Aorta (tissue), 5 donors: ENCODE measurements around the gene FBXO21. TPM values are rescaled to one million over a fixed set of nuclear protein-coding genes. Genes with fewer than 3 reads are reported as not detected.
"Not testable (repeated sequence)": the region's sequence is repeated elsewhere in the genome, so short reads cannot be mapped to it uniquely, and the experiment has no call there.

Source experiments
- ATAC-seq: fragments of 200-7000 bp; cut with Tn5 transposase; one replicate; pipeline ENCODE4 v1.9.1; 2022; ENCODE audit warnings: moderate library complexity; ENCODE audit not compliant: low FRiP score
- DNase-seq, 2 donors: peaks; one replicate each; pipeline ENCODE4 v3.0.0-alpha.2; 2020
- H3K27ac ChIP-seq, 2 donors: one replicate each; pipeline ENCODE4 v1.5.1; 2013; ENCODE audit warnings: low read length in 2 of 2, mild to moderate bottlenecking in 2 of 2, moderate library complexity in 2 of 2, control low read depth in 1 of 2, inconsistent platforms in 1 of 2, low read depth in 1 of 2
- H3K27me3 ChIP-seq, 2 donors: one replicate each; pipeline ENCODE4 v1.6.1; 2013; ENCODE audit warnings: control low read depth in 1 of 2, low read length in 1 of 2, mild to moderate bottlenecking in 1 of 2, moderate library complexity in 1 of 2; ENCODE audit not compliant: insufficient read depth in 2 of 2, control insufficient read depth in 1 of 2
- H3K36me3 ChIP-seq, 2 donors: one replicate each; pipeline ENCODE4 v1.6.1; 2013; ENCODE audit warnings: control low read depth in 1 of 2, low read length in 1 of 2, mild to moderate bottlenecking in 1 of 2; ENCODE audit not compliant: insufficient read depth in 2 of 2, control insufficient read depth in 1 of 2
- H3K4me1 ChIP-seq, 2 donors: one replicate each; pipeline ENCODE4 v1.6.1; 2013; ENCODE audit warnings: low read length in 2 of 2, control low read depth in 1 of 2, mild to moderate bottlenecking in 1 of 2, moderate library complexity in 1 of 2; ENCODE audit not compliant: insufficient read depth in 2 of 2, control insufficient read depth in 1 of 2
- H3K4me3 ChIP-seq, 2 donors: one replicate each; pipeline ENCODE4 v1.5.1; 2013; ENCODE audit warnings: low read length in 2 of 2, control low read depth in 1 of 2, mild to moderate bottlenecking in 1 of 2
- H3K9me3 ChIP-seq: one replicate; pipeline ENCODE4 v1.6.1; 2013; ENCODE audit warnings: mild to moderate bottlenecking, low read length; ENCODE audit not compliant: control insufficient read depth
- WGBS, 2 donors: extraction: QIAGEN DNeasy Blood & Tissue Kit; methylation state at CpG; one replicate each; pipeline ENCODE4 v1.1.7; 2013; 5-methylcytosine and 5-hydroxymethylcytosine counted together
- intact Hi-C, 2 donors: fragments of 100-400 bp; cut with DNase I; formaldehyde crosslinking; loops; one replicate each; pipeline versions ENCODE4 v1.14.2 to v1.15.0; 2022
- polyA plus RNA-seq, 2 donors: library from polyadenylated mRNA; stranded (reverse); fragments of 200-250 nt; gene quantifications; one replicate each; pipeline ENCODE4 v1.2.3, GENCODE V29; 2013
- total RNA-seq, 2 donors: library from RNA; stranded (reverse); fragmentation: NEBNext Ultra II Directional; extraction: Animal tissue kit (Norgen Biotek cat#: 25700); gene quantifications; one replicate each; pipeline ENCODE4 v1.2.1, GENCODE V29; 2021
- donor health status: healthy with polysubstance abuse.
- donor health status: Bipolar disorder and iron deficiency.
- donor health status: DM: no; HTN: no; CAD: no.
- donor health status: DM: no; HTN: no; CAD: no.
- donor health status: DM: yes; HTN: yes; CAD: no.

Gene FBXO21
- total and polyA plus RNA-seq, 4 donors, result 9.3 to 35.8 (median 22.7) TPM

DNA sequence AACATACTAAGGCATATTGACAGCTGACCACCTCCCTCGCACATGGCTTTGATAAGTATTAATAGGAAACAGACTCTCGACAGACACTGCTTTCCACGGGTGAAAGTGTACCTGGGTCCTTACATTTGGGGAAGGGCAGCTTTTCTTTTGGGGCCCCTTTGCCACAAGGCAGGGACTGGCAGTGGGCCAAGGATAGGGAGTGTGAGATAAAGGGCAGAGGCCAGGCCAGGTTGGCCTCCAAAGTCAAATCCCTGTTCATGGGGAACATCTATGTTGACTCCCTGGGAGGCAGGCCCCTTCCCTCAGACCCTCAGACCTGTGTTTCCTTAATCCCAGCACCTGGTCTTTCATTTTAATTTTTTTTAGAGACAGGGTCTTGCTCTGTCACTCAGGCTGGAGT lies 19.4 kb upstream of the FBXO21 start:
- no peaks in the 10 kb centered on the region for H3K9me3 ChIP-seq
- H3K27ac ChIP-seq, result no peak overlapping the region
- 73 to 78% methylated on average over 3 of the region's 3 CpGs for WGBS, 2 donors
- no peaks in the 10 kb centered on the region for H3K27me3 ChIP-seq
- intact Hi-C loops, result loop anchor here (5.0 kb wide), 2 partner anchors 378 to 628 kb away; no protein-coding TSS in a partner anchor
- H3K4me3 ChIP-seq, result no peak overlapping the region
- H3K4me1 ChIP-seq, result no peaks in the 10 kb centered on the region
- DNase-seq (no peak), ATAC-seq (no peak)
- no peaks in the 10 kb centered on the region for H3K36me3 ChIP-seq

DNA sequence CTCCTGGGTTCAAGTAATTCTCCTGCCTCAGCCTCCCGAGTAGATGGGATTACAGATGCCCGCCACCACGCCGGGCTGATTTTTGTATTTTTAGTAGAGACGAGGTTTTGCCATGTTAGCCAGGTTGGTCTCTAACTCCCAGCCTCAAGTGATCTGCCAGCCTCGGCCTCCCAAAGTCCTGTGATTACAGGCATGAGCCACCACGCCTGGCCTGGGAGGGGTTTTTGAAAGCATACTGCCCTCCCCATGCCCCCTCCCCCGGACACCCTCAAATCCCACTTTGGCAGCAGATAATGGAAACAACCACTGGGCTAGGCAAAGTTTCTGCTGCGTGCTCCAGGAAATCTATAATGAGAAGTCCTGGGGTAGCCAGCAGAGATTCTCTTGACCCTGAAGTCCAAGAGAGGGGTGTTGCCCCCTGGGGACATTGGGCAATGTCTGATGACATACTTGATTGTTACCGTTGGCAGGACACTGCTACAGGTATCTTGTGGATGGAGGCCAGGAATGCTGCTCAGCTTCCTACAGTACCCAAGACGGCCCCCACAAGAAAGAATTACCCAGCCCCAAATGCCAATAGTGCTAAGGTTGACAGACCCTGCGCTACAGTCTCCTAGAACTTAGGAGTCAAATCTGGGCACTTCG lies 18.7 kb upstream of the FBXO21 start:
- no peaks in the 10 kb centered on the region for H3K4me1 ChIP-seq
- intact Hi-C loops, result no loop called here
- no peaks in the 10 kb centered on the region for H3K27me3 ChIP-seq
- no peak overlapping the region for H3K4me3 ChIP-seq
- DNase-seq (no peak), ATAC-seq (no peak)
- no peak overlapping the region for H3K27ac ChIP-seq
- no peaks in the 10 kb centered on the region for H3K36me3 ChIP-seq
- no peaks in the 10 kb centered on the region for H3K9me3 ChIP-seq
- 81 to 84% methylated on average over 13 of the region's 13 CpGs for WGBS, 2 donors

DNA sequence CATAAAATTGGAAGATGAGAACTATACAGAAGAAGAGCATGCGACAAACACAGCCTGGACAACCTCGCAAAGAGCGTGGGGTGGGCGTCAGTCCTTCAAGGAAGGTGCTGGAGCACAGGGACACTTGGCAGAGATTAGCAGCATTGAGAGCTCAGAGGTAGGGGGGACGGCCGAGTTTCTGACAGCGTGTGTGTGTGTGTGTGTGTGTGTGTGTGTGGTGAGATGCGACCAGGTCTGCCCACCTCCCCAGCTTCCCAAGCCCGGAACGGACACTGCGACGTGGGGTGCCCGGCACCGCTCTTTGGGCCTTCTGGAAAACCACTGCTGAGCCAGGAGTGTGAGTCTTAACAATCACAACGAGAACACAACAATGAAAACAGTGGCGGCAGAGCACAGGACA lies 17.9 kb upstream of the FBXO21 start:
- Histone ChIP-seq H3K4me1 (no peaks in the 10 kb centered on the region), H3K4me3 (no peak overlapping the region), H3K9me3 (no peaks in the 10 kb centered on the region), H3K27me3 (no peaks in the 10 kb centered on the region), H3K36me3 (no peaks in the 10 kb centered on the region), H3K27ac (no peak overlapping the region)
- ATAC-seq (no peak), DNase-seq (no peak)
- 71 to 77% methylated on average over 15 to 16 of the region's 16 CpGs for WGBS, 2 donors
- intact Hi-C loops, result no loop called here

DNA sequence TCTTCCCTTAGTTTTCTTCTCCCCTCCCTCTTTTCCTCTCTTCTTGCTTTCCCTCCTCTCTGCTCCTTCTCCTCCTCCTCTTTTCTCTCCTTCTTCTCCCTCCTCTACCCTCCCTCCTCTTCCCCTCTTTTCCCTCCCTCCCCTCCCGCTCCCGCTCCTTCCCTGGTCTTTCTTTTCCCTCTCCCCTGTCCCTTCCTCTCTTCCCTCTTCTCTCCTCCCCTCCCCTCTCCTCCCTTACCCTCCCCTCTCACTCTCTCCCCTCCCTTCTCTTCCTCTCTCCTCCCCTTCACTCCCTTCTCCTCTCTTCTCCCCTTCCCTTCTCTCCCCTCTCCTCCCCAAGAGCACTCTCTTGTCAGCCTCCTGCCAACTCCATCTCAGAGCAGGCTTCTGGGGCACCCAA lies 17.4 kb upstream of the FBXO21 start:
- no peak overlapping the region for H3K4me3 ChIP-seq
- intact Hi-C loops, result no loop called here
- H3K27ac ChIP-seq, result no peak overlapping the region
- no peaks in the 10 kb centered on the region for H3K9me3 ChIP-seq
- no peaks in the 10 kb centered on the region for H3K4me1 ChIP-seq
- no peaks in the 10 kb centered on the region for H3K27me3 ChIP-seq
- no peak for ATAC-seq
- no peak for DNase-seq
- 48 to 58% methylated on average over 2 of the region's 2 CpGs for WGBS, 2 donors
- no peaks in the 10 kb centered on the region for H3K36me3 ChIP-seq

DNA sequence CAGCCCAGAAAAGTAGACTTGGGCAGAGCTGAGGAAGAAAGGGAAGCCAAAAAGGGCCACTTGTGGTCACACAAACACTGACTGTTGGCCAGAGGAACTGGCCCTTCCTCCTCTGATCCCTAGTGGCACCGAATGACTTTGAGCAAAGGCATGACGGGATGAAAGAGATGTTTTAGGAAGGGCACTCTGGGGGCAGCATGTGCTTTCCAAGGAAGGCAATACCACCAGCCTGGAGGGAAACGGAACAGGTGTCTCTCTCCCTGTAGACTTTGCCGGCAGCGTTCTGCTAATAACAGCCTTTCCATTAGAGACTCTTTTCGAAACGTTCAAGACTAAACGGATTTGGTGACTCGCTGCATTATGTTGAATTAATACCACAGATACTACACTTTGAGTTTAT lies 12.3 kb upstream of the FBXO21 start:
- H3K27me3 ChIP-seq, result no peaks in the 10 kb centered on the region
- no peaks in the 10 kb centered on the region for H3K4me1 ChIP-seq
- H3K27ac ChIP-seq, result no peak overlapping the region
- DNase-seq (peak in 1 of 2 donors; percentile 8), ATAC-seq (no peak)
- H3K9me3 ChIP-seq, result no peaks in the 10 kb centered on the region
- intact Hi-C loops, result no loop called here
- no peak overlapping the region for H3K4me3 ChIP-seq
- no peaks in the 10 kb centered on the region for H3K36me3 ChIP-seq
- 78 to 80% methylated on average over 9 of the region's 9 CpGs for WGBS, 2 donors

DNA sequence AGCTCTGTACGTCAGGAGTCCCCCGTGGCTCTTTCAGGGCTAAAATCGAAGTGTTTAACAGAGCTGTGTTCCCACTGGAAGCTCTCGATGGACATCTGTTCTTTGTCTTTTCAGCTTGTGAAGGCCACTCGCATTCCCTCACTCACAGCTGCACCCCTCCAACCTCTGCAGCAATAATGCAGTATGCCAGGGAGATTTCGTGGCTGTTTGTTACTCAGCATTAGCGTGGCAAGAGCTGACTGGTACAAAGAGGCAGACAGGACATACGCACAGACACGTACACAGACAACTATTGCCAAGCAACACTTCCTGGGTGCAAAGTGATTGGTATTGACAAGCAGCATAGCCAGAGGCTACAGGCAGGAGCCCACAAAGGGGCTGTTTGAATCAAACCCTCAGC lies 11.8 kb upstream of the FBXO21 start:
- DNase-seq (peak in 1 of 2 donors; percentile 35), ATAC-seq (no peak)
- H3K9me3 ChIP-seq, result no peaks in the 10 kb centered on the region
- no peaks in the 10 kb centered on the region for H3K27me3 ChIP-seq
- intact Hi-C loops, result no loop called here
- H3K36me3 ChIP-seq, result no peaks in the 10 kb centered on the region
- H3K4me1 ChIP-seq, result no peaks in the 10 kb centered on the region
- H3K27ac ChIP-seq, result no peak overlapping the region
- 79 to 87% methylated on average over 9 of the region's 9 CpGs for WGBS, 2 donors
- H3K4me3 ChIP-seq, result no peak overlapping the region

DNA sequence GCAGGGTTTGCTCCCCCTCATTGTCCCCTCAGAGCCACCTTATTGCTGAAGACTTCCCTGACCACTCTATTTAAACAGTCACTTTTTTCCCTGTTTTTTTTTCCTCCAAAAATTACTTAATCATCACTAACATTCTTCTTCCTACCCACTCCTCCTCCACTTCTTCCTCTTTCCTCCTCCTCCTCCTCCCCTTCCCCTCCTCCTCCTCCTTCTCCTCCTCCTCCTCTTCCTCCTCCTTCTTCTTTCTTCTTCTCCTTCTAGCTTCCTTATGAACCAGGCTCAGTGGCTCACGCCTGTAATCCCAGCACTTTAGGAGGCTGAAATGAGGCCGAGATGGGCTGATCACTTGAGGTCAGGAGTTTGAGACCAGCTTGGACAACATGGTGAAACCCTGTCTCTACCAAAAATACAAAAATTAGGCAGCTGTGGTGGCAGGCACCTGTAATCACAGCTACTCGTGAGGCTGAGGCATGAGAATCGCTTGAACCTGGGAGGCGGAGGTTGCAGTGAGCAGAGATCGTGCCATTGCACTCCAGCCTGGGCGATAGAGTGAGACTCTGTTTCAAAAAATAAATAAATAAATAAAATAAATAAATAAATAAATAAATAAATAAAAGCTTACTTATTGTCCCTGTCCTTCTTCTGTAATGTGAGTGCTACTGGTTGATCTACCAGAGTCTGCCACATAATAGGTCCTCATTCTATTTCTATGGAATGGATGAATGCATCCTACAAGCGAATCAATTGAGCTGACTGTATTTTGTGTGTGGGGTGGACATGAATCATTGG lies 9.9 kb upstream of the FBXO21 start:
- DNase-seq, result peak in 1 of 2 donors; percentile 1
- ATAC-seq, H3K4me1 ChIP-seq, H3K4me3 ChIP-seq, H3K36me3 ChIP-seq, H3K27ac ChIP-seq, intact Hi-C loops, H3K27me3 ChIP-seq, H3K9me3 ChIP-seq: not testable (repeated sequence)
- 91 to 93% methylated on average over 7 to 8 of the region's 8 CpGs for WGBS, 2 donors

DNA sequence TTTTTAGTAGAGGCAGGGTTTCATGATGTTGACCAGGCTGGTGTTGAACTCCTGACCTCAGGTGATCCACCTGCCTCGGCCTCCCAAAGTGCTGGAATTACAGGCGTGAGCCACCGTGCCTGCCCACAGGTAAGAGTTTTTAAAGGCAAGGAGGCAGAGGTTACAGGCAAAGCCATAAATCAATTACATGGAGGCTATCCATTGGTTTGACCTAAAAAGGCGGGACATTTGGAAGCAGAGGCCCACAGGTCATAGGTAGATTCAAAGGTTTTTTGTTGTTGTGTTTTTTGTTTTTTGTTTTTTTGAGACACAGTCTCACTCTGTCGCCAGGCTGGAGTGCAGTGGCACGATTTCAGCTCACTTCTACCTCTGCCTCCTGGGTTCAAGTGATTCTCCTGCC lies 6.1 kb upstream of the FBXO21 start:
- H3K27me3 ChIP-seq, H3K4me3 ChIP-seq, H3K27ac ChIP-seq, H3K36me3 ChIP-seq, intact Hi-C loops, ATAC-seq, H3K9me3 ChIP-seq, H3K4me1 ChIP-seq: not testable (repeated sequence)
- WGBS, 2 donors, result 91 to 92% methylated on average over 6 of the region's 6 CpGs
- peak in 1 of 2 donors; percentile 20 for DNase-seq

DNA sequence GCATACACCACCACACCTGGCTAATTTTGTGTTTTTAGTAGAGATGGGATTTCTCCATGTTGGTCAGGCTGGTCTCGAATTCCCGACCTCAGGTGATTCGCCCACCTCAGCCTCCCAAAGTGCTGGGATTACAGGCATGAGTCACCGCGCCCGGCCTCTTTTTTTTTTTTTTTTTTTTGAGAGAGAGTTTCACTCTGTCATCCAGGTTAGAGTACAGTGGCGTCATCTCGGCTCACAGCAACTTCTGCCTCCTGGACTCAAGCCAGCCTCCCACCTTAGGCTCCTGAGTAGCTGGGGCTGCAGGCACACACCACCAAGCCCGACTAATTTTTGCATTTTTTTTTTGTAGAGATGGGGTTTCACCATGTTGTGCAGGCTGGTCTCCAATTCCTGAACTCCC lies 4.8 kb upstream of the FBXO21 start:
- H3K36me3 ChIP-seq, H3K4me1 ChIP-seq, DNase-seq, ATAC-seq, H3K27me3 ChIP-seq, H3K9me3 ChIP-seq, intact Hi-C loops, H3K27ac ChIP-seq, H3K4me3 ChIP-seq: not testable (repeated sequence)
- 87 to 91% methylated on average over 8 to 9 of the region's 9 CpGs for WGBS, 2 donors
